GM19193 (cell line): ENCODE measurements around the gene YIPF1.

Experiments used
- POLR2A ChIP-seq: IDR thresholded peaks from 4 replicates; pipeline ENCODE4 v1.6.1; 2011; ENCODE audit not compliant: insufficient read depth, insufficient read length; ENCODE audit errors: extremely low read depth

The YIPF1 gene

DNA sequence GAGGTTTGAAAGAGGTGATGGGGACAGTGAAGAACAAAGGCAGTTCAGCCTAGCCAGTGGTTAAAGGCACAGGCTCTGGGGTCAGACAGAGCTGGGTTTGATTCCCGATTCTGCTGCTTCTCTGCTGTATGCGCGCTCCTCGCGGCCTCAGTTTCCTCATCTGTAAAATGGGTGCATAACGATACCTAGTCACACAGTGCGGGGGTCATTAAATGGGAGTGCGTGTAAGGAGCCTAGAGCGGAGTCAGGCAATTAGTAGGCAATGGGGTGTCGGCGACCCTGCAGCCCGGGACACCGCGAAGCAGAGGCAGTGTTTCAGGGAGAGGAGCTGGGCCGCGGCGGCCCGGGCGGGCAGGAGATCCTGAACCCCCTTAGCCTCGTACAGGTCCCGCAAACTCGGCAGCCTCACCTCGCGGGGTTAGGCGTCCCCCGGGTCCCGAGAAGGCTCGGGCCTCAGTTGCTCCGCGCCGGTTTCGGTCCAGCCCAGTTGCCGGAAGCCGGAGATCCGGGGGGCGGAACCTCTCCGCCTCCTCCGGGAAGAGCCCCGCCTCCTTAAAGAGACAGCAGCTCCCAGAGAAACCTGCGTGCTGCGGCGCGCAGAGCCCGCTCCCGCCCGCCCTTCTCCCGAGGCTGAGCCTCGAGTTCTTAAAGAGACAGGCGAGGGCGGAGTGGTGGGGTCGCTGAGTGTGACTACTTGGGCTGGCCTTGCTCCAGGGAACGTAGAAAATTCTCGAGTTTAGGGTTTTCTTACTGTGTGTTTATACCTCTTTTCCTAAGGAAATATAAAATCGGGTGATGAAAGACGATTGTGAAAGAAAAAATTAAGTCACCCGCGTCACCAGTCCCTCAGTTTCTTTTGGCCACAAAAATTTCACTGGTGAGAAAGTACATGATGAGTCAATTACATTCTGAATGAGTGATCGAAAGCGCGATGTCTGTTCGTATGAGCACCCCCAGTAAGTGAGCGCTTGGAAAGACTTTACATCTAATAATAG is at the start of gene YIPF1:
Gene YIPF1, minus strand, starts transcription at position 494 of the 995 bp plus-strand sequence. CDS start 860 bp downstream, outside the sequence.
- peak; percentile 82 for TF ChIP-seq POLR2A

DNA sequence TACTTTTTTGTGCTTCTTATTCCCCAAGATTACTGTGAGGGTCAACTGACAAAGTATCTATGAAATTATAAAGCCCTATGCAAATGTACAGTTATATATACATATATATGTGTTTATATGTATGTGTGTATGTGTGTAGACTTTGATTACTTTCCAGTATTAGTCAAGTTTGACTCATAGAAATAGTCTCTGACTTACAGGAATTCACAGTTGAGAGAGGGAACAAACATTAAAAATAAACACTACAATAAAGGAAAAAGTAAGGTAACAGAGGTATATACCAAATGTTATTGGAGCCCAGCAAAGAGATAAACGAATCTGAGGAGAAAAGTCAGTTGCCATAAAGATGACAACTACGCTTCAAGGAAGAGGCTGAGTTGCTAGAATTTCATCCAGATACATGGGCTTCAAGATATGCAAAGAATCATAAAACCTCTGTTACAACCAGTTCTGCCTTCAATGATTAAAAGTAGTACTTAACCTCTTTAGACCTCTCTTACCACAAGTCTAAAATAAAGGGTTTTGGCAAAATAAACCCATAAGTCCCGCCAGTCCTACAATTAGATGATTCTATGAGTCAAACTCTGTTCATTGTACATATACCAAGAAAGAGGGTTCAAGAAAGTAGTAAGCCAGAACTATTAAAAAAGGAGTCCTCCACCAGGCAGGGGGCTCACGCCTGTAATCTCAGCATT is 48.7 kb upstream of the YIPF1 start:
- TF ChIP-seq POLR2A = no peak

DNA sequence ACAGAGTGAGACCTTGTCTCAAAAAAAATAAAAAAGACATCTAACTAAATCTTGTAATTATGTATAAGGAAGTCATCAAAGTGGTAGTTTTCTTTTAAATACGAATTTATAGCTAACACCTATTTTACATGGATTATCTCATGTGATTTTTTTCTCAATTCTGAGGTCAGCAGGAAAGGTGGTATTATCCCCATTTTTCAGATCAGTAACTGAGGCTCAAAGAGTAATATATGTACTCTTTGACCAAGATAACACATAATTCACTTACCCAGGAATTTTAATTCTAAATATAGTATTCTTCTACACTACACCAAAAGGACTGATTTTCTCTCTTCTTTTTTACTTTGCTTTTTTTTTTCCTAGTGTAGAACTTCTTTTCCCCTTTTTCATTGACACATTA is 46.8 kb upstream of the YIPF1 start:
- no peak for TF ChIP-seq POLR2A

DNA sequence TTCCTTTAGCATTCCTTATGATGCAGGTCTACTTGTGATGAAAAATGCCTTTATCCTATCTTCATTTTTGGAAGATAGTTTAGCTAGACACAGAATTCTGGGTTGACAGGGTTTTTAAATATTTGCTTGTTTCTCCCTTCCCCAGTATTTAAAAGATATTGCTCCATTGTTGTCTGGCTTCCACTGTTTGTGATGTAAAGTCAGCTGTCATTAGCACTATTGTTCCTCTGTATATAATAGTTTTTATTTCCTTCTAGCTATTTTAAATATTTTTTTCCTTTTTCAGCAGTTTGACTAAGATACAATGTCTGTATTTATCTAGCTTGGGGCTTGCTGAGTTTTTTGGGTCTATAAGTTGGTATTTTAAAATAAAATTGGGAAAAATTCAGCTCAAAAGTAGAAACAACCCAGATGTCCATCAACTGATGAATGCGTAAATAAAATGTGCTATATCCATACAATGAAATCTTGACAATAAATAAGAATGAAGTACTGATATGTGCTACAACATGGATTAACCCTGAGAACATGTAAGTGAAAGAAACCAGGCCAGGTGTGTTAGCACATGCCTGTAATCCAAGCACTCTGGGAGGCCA is 44.7 kb upstream of the YIPF1 start:
- no peak for TF ChIP-seq POLR2A

DNA sequence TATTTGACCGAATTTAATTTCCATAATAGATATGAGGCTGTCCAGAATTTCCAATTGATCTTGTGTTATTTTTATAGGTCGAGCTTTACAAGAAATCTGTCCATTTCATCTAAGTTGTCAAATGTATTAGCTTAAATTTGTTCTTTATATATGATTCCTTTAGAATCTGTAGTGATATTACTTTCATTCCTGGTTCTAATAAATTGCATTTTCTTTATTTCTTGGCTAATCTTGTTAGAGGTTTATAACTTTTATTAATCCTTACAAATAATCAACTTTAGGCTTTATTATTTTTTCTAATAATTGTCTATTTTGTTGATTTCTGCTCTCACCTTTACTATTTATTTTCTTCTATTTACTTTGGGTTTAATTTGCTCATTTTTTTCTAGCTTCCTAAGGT is 41.9 kb upstream of the YIPF1 start:
- TF ChIP-seq POLR2A = no peak

DNA sequence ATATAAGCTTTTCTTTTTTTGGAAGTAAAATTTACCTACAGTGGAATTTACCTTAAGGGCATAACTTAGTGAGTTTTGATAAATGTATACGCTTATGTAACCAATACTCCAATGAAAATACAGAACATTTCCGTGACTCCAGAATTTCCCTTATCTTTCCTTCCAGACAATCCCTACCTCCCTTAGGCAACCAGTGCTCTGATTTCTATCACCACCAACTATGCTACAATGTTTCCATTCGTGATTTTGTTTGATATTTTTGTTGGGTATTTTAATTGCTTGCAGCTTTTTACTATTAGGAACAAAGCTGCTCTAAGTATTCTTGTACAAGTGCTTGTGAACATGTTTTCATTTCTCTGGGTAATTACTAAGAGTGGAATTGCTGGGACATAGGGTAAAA is 41.3 kb upstream of the YIPF1 start:
- TF ChIP-seq POLR2A = no peak

DNA sequence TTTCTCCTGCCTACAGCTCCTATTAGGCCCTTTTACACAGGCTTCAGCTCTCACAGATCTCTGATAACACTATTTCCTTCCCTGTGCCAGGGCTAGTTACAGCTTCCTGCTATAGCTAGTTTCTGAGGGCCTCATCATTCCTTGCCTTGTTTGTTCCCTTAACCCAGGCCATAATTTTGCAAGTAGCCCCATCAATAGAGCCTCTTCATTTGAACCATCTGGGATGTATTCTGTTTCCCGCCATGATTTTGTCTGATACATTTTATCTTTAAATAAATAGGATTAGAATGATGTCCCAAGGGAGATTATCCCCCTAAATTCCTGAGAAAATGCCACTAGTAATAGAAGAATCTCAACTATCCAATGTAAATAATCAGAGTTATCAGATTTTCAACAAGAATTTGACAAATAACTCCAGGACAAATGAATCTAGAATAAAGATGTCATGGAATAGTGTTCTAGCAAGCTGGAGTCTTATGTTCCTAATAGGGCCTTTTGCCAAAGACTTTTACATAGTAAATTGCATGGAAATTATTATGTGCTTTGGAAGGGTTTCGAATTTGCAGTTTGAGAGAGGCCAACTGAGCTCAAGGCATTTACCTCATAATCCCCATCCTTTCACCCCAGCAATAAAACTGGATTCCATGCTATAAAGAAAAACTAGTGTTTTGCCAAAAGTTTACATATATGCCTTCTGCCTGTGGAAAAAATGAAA is 39.8 kb upstream of the YIPF1 start:
- TF ChIP-seq POLR2A = no peak

DNA sequence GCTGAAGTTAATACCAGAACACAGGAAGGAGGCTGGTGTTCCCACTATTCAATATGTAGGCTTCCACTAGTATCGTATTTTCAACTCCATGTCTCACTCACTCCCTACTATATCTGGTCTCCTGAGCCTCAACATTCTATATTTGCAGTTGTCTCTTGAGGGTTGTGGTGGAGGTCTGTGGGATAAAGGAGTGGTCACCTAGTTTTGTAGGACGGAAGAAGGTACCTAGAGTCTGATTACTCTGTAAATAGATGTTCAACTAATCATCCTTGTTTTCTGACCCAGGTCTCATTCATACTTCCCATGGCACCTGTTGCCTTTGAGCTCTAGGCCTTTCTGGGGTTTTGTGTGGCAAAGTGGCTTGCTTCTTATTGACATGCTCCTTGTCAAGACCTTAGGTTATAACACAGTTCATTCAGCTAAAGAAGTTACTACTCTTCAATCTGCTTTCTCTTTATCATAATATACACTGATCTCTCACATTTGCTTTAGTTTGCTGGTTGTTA is 37.8 kb upstream of the YIPF1 start:
- TF ChIP-seq POLR2A = no peak

DNA sequence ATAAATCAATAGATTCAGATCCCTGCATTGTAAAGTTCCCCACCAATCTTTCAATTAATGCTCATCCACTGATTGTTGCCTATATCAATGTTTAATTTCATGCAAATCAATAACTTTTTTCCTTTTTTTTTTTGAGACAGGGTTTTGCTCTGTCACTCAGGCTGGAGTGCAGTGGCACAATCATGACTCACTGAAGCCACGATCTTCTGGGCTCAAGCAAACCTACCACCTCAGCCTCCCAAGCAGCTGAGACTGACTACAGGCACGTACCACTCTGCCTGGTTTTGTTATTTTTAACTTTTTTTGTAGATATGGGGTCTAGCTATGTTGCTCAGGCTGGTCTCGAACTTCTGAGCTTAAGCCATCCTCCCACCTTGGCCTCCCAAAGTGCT is 30.1 kb upstream of the YIPF1 start:
- no peak for TF ChIP-seq POLR2A

DNA sequence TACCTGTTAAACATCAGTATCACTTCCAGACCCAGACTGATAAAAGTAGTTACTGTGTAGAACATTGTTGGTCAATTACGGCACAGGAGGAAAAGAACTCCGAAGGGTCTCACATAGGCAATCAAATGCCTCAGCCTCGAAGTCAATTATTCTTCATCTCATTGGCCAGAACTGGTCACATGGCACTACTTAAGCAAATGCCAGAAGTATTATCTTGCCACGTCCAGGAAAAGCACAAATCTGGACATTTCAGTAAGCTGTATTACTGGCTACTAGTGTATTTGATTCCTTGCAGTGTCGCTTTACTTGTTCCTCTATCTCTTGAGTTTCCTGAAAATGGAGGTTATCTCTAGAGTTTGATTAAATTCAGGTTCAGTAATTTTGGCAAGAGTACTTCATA is 28.7 kb upstream of the YIPF1 start:
- TF ChIP-seq POLR2A = no peak

DNA sequence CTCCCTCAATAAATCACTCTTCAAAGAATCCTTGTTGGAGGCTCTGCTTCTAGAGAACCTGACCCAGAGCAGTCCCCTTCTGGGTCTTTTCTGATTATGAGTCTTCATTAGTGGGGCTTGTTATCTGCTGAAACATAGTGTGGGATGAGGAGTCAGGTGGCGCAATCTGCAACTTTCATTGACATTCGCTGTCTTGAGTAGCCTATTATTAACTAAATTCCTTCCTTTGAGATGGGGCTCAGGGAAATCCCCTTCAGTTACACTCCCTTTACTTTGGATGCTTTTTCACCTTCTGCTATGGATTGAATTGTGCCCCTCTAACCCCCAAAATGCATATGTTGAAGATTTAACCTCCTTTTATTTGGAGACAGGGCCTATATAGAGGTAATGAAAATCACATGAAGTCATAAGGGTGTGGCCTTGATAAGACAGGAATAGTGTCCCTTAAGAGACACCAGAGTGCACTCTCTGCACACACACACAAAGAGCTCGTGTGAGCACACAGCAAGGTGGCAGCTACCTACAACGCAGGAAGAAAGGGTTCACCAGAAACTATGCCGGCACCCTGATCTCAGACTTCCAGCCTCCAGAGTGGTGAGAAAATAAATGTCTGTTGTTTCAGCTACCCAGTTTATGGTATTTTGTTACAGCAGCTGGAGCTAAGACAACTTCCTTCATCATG is 23.9 kb upstream of the YIPF1 start:
- TF ChIP-seq POLR2A = no peak

DNA sequence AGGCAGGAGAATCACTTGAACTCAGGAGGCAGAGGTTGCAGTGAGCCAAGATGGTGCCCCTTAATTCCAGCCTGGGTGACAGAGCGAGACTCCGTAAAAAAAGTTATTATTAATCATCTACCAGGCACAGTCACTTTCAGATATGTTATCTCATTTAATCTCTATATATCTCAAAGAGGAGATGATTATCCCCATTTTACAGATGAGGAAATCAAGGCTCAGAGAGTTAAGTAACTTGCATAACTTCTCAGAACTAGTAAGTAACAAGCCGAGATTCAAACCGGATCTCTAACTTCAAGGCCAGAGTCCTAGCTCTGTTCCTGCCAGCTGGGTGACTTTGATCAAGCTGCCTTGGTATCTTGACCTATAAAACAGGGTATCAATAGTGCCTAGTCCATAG is 21.8 kb upstream of the YIPF1 start:
- TF ChIP-seq POLR2A = no peak

DNA sequence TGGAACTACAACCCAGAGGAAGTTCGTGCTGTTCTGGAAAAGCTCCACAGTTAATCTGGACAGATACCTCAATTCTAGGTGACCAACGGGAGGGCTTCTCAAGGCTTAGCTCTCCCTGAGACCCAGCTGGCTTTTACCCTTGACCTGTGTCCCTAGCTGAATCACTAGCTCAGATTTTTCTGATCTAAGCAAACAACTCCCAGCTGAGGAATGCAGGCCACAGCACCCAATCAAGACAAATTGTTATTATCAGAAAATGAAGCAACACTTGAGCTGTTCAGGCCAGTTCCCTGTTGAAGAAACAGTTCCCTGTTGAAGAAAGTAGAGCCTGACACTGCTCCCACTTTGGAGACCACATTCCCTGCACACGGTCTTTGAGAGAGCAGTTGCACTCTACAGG is 20.3 kb upstream of the YIPF1 start:
- no peak for TF ChIP-seq POLR2A

DNA sequence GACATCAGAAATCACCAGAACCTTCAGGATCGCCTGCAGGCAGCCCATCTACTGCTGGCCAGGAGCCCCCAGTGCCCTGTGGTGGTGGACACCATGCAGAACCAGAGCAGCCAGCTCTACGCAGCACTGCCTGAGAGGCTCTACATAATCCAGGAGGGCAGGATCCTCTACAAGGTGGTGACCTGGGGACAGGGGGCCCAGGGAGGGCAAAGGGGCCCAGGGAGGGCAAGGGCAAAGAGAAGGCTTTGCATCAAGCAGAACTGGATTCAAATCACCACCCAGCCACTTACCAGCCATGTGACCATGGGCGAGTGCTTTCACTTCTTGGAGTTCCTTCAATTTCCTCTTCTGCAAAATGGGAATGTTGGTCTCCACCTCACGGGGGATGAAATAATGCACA is 16.5 kb upstream of the YIPF1 start:
- no peak for TF ChIP-seq POLR2A

DNA sequence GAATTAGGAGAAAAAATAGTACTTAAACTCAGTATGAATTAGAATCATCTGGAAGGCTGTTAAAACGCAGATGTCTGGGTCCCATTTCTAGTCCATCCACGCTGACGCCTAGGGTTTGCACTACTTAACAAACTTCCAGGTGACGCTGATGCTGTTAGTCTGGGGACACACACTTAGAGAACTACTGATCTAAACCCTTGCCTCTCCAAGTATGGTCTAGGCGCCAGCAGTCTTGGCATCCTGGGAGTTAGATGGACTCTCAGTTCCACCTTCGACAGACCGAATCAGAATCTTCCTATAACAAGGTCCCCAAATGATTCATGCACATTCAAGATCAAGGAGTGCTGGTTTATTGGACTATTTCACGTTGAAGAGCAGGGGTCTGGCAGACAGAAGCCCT is 15.9 kb upstream of the YIPF1 start:
- TF ChIP-seq POLR2A = no peak
